AG04449 (cell line): ENCODE results near the gene LAPTM5.

Source experiments
- CTCF ChIA-PET: fragments of 350-600 bp; formaldehyde crosslinking; extraction: SDS; loops from one replicate; lab custom pipeline; 2021; ENCODE audit warnings: antibody characterized with exemption; lab: Yijun Ruan, JAX
- POLR2A ChIA-PET: fragments of 400-600, 350-600 bp; formaldehyde crosslinking; extraction: SDS; loops from one replicate; lab custom pipeline; 2020; ENCODE audit warnings: antibody characterized with exemption, inconsistent platforms; lab: Yijun Ruan, JAX
- DNase-seq: peaks from one replicate; pipeline ENCODE4 v3.0.0-alpha.2; 2010; ENCODE audit warnings: low read depth, low spot score
- H3K4me3 ChIP-seq: 2 replicates; pipeline ENCODE4 v1.5.1; 2011; ENCODE audit warnings: low read depth, mild to moderate bottlenecking, control low read depth, low read length
- TF ChIP-seq, protein P1 (sequence below): IDR thresholded peaks from one replicate; pipeline ENCODE4 v1.5.1; 2011; ENCODE audit warnings: mild to moderate bottlenecking, moderate library complexity, low read length, control low read depth, inconsistent platforms; ENCODE audit not compliant: insufficient read depth; ENCODE audit errors: missing control alignments

Gene LAPTM5

DNA sequence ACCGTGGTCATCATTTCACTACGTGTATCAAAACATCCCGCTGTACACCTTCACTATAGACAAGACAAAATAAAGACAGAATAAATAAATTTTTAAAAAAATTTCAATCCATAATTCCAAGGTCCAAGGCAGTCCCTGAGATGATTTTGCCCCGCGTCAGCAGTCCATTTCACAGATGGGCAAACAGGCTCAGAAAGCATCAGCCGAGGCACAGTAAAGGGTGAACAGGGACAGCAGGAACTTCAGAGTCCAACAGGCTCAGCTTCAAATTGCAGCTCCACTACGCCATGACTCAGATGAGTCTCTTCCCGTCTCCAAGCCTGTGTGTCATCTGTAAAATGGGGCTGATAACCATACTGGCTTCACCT, 49.2 kb downstream of the LAPTM5 start:
- TF ChIP-seq, protein P1, sequence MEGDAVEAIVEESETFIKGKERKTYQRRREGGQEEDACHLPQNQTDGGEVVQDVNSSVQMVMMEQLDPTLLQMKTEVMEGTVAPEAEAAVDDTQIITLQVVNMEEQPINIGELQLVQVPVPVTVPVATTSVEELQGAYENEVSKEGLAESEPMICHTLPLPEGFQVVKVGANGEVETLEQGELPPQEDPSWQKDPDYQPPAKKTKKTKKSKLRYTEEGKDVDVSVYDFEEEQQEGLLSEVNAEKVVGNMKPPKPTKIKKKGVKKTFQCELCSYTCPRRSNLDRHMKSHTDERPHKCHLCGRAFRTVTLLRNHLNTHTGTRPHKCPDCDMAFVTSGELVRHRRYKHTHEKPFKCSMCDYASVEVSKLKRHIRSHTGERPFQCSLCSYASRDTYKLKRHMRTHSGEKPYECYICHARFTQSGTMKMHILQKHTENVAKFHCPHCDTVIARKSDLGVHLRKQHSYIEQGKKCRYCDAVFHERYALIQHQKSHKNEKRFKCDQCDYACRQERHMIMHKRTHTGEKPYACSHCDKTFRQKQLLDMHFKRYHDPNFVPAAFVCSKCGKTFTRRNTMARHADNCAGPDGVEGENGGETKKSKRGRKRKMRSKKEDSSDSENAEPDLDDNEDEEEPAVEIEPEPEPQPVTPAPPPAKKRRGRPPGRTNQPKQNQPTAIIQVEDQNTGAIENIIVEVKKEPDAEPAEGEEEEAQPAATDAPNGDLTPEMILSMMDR: no peak
- ChIA-PET CTCF (interaction anchor here (1.0 to 3.4 kb wide), 28 partner anchors 8 to 1827 kb away, joined by 3 to 26 read pairs (median 7); partner anchors contain the start of genes MECR, PTPRU and SRSF4), POLR2A (no interaction called here)
- no peak overlapping the region for H3K4me3 ChIP-seq
- no peak for DNase-seq

DNA sequence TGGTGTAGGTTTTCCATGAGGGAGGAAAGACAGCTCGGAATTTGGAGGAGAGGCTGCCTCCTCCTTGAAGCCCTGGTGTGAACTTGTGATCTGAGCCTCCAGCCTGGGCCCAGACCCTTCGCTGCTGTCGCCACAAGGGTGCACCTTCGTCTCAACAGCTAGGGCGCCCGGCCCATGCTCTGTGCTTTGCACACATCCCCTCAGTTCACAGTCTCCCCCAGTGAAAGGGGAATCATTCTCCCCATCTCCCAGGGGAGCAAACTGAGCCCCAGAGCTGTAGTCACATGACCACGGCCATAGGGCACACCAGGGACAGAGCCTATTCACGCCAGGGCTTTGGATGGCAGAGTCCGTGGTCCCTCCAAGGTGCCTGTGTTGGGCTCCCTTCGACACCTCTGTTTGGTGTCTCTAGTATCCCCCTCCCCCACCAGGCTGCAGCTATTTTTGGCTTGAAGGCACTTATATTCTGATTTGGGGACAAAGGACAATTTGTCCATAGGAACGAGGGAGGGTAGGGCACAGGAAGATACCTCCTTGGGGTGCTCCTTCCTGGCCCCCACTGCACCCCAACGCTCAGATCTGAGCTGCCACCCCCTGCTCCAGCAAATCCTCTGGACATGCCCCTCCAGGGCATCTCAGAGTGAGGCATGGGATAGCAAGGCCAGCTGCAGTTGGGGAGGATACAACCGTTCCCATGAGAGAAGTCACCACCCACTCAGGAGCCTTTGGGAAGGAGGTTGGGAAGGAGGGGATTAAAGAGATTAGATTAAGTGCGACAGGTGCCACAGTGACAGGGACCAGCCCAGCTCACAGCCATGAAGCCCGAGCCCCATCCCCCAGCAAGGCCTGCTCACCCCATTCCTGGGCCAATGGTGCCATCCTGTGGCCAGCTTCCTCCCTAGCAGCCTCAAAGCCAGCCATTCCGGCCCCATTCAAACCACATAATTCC, 49.9 kb downstream of the LAPTM5 start:
- POLR2A ChIA-PET: no interaction called here
- H3K4me3 ChIP-seq: no peak overlapping the region
- CTCF ChIA-PET: interaction anchor here (0.6 to 3.4 kb wide), 37 partner anchors 8 to 1826 kb away, joined by 3 to 26 read pairs (median 6); partner anchors contain the start of genes MECR, PTPRU and SRSF4
- TF ChIP-seq, protein P1: peak; percentile 89
- no peak for DNase-seq

DNA sequence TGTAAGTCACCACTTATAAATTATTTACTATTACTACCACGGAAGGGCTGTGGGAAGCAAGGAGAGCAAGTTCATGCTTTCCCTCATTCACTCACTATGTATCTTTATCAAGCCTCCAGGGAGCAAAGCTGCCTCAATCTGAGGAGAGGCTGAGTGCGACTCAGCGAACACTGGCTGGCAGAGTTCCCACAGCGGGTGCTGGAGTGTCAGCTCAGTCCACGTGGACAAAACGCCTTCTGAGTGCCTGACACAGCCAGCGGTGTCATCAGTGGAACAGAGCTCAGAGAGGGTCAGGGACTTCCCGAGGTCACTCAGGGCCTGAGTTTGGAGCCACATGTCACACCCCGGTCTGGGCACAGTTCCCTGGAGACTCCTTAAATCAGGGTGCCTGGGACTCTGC, 51.0 kb downstream of the LAPTM5 start:
- DNase-seq: no peak
- ChIA-PET POLR2A (no interaction called here), CTCF (interaction anchor here (0.6 to 3.4 kb wide), 18 partner anchors 9 to 1825 kb away, joined by 3 to 26 read pairs (median 6); partner anchors contain the start of gene PTPRU)

DNA sequence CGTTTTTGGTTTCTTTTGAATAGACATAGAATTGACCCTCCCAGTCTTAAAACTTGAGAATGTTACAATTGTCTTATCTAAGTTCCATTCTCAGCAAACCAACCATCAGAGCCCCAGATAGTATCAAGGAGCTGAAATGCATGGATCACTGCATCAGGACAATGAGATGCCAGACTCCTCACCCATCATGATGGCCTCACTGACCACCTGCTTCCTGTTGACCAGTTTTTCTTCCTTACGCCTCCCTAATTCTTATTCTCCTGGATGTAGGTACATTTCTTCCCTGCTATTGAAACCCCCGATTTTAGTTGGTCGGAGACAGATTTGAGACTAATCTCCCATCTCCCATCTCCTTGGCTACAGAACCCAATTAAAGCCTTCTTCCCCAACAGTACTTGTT, 51.9 kb downstream of the LAPTM5 start:
- ChIA-PET CTCF (interaction anchor here (3.4 kb wide), 1 partner anchor 10 kb away, joined by 26 read pairs; no protein-coding TSS in a partner anchor), POLR2A (no interaction called here)
- no peak overlapping the region for H3K4me3 ChIP-seq
- TF ChIP-seq, protein P1: no peak
- no peak for DNase-seq

More for the DNA sequence above, 51.0 kb downstream of the LAPTM5 start:
- no peak overlapping the region for H3K4me3 ChIP-seq
- TF ChIP-seq, protein P1: no peak

DNA sequence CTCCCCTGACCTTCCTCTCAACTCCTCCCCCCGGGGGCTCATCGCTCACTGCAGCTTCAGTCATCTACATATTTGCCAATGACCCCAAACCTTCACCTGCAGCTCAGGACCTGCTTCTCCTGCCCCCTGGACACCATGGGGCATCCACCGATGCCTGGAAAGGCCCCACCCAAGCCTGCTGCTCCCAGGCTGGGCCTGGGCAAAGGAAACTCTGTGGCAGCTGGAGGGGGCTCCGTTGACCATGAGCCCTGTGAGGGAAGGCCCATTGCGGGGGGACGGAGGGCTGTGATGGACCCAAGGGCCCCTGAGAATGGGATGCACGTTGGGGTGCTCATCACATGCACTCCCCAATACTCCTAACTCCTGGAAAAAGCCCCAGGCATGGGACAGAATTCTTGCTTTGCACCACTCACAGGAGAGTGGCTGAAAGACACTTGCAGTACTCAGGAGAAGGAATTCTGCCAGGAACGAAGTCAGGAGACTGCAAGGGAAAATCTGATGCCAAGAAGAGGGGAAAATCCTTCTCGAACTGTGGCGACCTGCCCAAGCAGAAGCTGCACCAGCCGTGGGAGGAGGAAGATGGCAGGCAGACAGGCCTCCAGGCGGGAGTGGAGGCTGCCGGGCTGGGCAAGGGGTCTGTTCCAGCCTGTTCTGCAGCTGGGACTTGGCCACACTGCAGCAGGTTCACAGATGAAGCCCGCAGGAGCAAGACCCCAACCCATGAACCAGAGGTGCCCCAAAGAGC, 52.6 kb downstream of the LAPTM5 start:
- TF ChIP-seq, protein P1: no peak
- no peak for DNase-seq
- no peak overlapping the region for H3K4me3 ChIP-seq
- POLR2A ChIA-PET: no interaction called here
- CTCF ChIA-PET: interaction anchor here (0.8 kb wide), 1 partner anchor 619 kb away, joined by 3 read pairs; no protein-coding TSS in a partner anchor

DNA sequence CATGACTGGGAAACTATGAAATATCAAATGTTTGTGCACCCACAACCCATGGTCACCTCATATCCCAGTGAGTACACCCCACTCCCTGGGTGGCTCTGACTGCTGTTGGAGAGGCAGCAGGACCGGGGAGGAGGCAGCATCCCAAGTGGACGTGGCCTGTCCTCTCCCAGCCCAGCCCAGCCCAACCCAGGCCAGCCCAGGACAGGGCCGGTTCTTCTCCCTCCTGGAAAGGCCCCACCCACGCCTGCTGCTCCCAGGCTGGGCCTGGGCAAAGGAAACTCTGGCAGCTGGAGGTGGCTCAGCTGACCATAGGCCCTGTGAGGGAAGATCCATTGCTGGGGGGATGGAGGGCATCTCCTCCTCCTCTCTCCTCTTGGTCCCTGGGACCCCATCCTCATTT, 53.3 kb downstream of the LAPTM5 start:
- no peak for DNase-seq
- ChIA-PET POLR2A (no interaction called here), CTCF (interaction anchor here (0.8 kb wide), 1 partner anchor 618 kb away, joined by 3 read pairs; no protein-coding TSS in a partner anchor)
- H3K4me3 ChIP-seq: no peak overlapping the region
- TF ChIP-seq, protein P1: no peak
